OCI-LY1 (cell line): ENCODE results near the gene FLNC.

Source experiments
- CTCF ChIP-seq: fragments of 200-600 bp; sonication (generic), shearing (Covaris generic); IDR thresholded peaks from 2 replicates; pipeline ENCODE4 v1.5.1; 2017; ENCODE audit warnings: mild to moderate bottlenecking, antibody characterized with exemption, low read length, moderate library complexity, mixed read lengths
- EZH2 ChIP-seq: fragments of 200-600 bp; sonication (generic), shearing (Covaris generic); IDR thresholded peaks from 2 replicates; pipeline ENCODE4 v1.8.0; 2017; ENCODE audit warnings: borderline replicate concordance, mixed run types, mild to moderate bottlenecking, antibody characterized with exemption, low read length, moderate library complexity, mixed read lengths

- no peak for TF ChIP-seq CTCF
- no peak for TF ChIP-seq EZH2
Measured at GRCh38 chr7:128853799-128854198, 23.6 kb downstream of the FLNC start.
